Stimulated activated CD8-positive, alpha-beta memory T cell treated with anti-CD3 and anti-CD28 coated beads, Interleukin-7, amount 100 ng/mL, for 48 hours (primary cell): ENCODE data around the gene GPC6.

Experiments used
- DNase-seq, 2 donors: peaks; one replicate each; pipeline ENCODE4 v3.0.0-alpha.2; 2020; ENCODE audit warnings: low read depth in 1 of 2; ENCODE audit errors: extremely low read depth in 1 of 2

The GPC6 gene

DNA sequence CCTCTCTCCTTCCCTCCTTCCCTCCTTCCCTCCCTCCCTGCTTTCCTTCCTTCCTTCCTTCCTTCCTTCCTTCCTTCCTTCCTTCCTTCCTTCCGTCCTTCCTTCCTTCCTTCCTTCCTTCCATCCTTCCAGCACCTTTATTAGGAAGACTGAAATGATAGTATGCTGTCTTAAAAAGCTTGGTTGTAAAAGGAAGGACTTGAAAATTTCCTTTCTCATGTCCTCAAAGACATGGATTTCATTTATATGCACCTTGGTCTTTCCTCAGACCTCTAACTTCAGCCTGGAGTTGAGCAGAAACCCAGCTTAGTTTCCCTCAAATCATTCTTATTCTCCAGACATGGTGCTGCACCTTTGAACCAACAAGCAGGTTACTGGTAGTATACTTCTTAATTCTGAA, 141.7 kb downstream of the GPC6 start:
- DNase-seq: no peak

- DNase-seq: no peak
These were observed 142.1 kb downstream of the GPC6 start for GRCh38 chr13:93368718-93369117.

GRCh38 chr13:93372856-93373255, 146.2 kb downstream of the GPC6 start:
- DNase-seq: no peak

- no peak for DNase-seq
These were observed 148.9 kb downstream of the GPC6 start for GRCh38 chr13:93375491-93375890.

DNA sequence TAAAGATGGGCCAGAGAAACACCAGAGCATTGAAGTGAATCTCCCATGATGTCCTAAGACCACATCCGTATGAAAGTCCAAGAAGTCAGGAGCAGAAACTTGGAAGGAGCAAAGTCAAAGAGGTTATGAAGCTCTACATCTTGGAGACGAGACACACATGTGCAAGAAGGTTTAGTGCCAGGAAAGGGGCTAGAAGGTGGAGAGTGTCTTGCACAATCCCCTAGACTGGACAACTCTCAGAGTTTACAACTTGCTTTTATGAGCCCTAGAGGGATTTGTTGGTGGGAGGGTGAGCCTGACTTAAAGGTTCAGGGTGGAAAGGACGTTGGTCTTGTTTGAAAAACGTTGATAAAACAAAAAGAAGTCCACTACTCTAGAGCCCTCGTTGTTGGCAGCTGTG, 150.6 kb downstream of the GPC6 start:
- DNase-seq: no peak

- no peak for DNase-seq
These were observed 151.6 kb downstream of the GPC6 start for GRCh38 chr13:93378184-93378583.

DNA sequence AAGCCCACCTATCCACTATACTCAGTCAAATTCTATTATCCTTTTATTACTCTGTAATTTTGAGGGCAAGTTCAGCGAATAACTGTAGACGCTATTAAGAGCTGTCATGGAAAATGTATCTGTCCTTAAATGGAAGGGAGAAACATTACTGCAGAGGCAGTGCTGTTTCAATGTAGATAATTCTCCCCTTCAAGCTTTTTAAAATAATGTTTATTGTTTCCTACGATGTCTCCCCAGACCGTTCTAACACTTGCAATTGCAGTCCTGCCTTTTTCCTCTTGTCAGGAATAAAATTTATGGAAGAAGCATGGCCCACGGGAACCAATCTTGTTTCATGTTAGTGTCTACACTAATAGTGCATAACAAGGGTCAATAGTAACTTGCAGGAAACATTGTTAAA, 159.5 kb downstream of the GPC6 start:
- DNase-seq: no peak

- DNase-seq: no peak
These were observed 162.1 kb downstream of the GPC6 start for GRCh38 chr13:93388701-93389100.

DNA sequence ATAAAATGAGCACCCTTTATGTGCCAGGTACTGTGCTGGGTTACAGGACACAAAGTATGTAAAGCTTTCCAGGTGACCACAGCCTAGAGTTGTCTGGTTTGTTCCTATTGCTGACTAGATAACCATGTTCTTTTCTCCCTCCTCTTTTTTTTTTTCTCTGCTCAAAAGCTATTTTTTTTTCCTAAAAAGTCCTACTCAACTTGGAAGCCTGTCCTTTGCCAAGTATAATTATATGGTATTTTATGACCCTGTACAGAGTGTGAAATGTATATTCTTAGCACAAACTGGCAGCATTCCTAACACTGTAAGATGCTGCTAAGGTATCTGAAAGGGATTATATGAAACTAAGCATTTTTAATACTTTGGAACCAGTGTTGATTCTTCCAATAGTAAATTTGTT, 171.0 kb downstream of the GPC6 start:
- DNase-seq: no peak

- no peak for DNase-seq
These were observed 171.8 kb downstream of the GPC6 start for GRCh38 chr13:93398167-93399035.

DNA sequence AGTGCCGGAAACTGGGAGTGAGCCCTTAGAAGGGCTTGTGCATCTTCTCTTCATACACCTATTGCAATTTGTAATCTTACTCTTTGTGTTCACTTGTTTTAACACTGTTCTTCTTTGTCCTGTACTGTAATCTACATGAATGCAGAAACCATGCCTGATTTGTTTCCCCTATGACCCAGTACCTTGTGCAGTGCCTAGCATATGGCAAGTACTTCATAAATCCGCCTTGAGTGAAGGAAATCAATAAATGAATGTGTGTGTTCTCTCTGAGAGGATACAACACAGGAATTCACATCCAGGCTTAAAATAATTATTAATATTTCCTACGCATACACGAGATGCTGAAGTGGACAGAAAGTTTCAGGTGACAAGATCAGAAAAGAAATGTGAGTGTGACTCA, 172.6 kb downstream of the GPC6 start:
- DNase-seq: no peak

DNA sequence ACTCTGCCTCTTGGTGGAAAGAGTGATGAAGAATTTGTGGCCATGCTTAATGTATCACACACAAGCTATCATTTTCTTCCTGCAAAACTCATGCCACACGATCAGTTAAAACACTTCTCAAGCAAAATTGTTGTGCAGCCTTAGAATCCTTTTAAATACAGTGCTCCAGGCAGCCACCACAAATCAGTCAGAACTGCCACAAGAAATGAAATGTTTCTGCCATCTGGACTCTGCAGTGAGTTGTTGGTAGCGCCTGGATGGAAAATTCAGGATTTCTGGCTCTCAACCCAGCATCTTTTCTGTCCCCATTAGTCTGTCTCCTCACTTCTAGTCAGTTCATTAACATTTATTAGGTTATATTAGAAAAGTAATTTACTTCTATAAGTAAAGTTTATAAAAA, 179.5 kb downstream of the GPC6 start:
- no peak for DNase-seq

- no peak for DNase-seq
These were observed 180.9 kb downstream of the GPC6 start for GRCh38 chr13:93407551-93407950.

DNA sequence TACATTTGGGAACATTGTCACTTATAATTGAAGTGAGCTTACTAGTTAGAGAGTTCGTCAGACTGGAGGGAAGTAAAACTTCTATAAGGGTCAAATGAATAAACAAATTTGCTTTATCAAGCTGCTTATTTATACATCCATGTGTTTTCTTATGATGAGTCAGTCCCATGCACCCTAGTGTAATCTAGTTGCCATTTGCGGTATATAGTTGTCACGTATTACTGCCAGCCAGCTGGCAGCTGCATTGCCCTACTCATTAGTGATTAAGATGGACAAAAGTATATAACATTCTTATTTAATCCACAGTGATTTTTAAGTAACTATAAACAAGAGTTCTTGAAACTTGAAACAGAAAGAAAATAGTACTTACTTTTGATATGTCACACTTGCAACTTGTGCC, 182.4 kb downstream of the GPC6 start:
- DNase-seq: no peak

- no peak for DNase-seq
These were observed 183.2 kb downstream of the GPC6 start for GRCh38 chr13:93409816-93410215.

GRCh38 chr13:93411186-93411680, 184.6 kb downstream of the GPC6 start:
- DNase-seq: no peak

GRCh38 chr13:93412676-93413075, 186.1 kb downstream of the GPC6 start:
- DNase-seq: no peak

- DNase-seq: no peak
These were observed 187.5 kb downstream of the GPC6 start for GRCh38 chr13:93413972-93414717.

- no peak for DNase-seq
These were observed 190.2 kb downstream of the GPC6 start for GRCh38 chr13:93416736-93417355.

DNA sequence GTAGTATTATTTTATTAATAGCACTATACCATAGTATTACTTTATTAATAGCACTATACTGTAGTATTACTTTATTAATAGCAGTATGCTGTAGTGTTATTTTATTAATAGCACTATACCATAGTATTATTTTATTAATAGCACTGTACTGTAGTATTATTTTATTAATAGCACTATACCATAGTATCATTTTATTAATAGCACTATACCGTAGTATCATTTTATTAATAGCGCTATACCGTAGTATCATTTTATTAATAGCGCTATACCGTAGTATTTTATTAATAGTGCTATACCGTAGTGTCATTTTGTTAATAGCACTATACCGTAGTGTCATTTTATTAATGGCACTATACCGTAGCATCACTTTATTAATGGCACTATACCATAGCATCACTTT, 191.8 kb downstream of the GPC6 start:
- DNase-seq: no peak

DNA sequence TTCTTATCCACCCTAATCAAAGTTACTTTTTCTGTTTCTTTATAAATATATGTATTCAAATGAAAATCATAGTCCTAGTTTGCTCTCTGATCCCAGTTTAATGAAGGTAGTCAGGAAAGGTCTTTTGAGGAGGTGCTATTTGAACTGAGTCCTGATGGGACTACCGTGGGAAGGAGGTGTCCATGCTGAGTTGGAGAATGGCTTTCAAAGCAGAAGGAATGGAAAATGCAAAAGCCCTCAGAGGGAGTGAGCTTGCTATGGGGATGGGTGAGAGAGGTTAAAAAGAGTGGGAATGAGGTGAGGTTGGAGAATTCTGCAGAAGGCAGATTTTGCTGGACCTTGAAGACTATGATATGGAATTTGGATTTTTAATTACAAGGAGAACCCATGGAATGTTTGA, 193.6 kb downstream of the GPC6 start:
- DNase-seq: no peak

- no peak for DNase-seq
These were observed 194.3 kb downstream of the GPC6 start for GRCh38 chr13:93420887-93421286.
